Mesodermal cell (in vitro differentiated cells): Measurements from ENCODE around the gene STXBP1.

Experiments
- H3K27ac ChIP-seq: 2 replicates; pipeline ENCODE4 v1.7.0; 2013; ENCODE audit warnings: mild to moderate bottlenecking, low read depth, low read length, moderate library complexity; ENCODE audit not compliant: severe bottlenecking
- H3K36me3 ChIP-seq: 2 replicates; pipeline ENCODE4 v1.7.1; 2013; ENCODE audit warnings: mild to moderate bottlenecking, low read length, moderate library complexity; ENCODE audit not compliant: control insufficient read depth, insufficient read depth
- H3K4me1 ChIP-seq: one replicate; pipeline ENCODE4 v1.7.1; 2013; ENCODE audit warnings: mild to moderate bottlenecking, low read length; ENCODE audit not compliant: insufficient read depth, control insufficient read depth, poor library complexity, severe bottlenecking
- H3K4me3 ChIP-seq: 2 replicates; pipeline ENCODE4 v1.7.0; 2013; ENCODE audit warnings: low read length, control low read depth, mild to moderate bottlenecking; ENCODE audit not compliant: insufficient read depth, poor library complexity, severe bottlenecking; ENCODE audit errors: extremely low read depth
- H3K9me3 ChIP-seq: 2 replicates; pipeline ENCODE4 v1.7.1; 2013; ENCODE audit warnings: mild to moderate bottlenecking, low read length, moderate library complexity; ENCODE audit not compliant: control insufficient read depth
- WGBS, 2 experiments: methylation state at CpG; one replicate each; pipeline ENCODE4 v1.1.5; 2013; ENCODE audit warnings: missing lambda C conversion rate in 2 of 2; ENCODE audit not compliant: insufficient coverage in 2 of 2; 5-methylcytosine and 5-hydroxymethylcytosine counted together

STXBP1 gene

DNA sequence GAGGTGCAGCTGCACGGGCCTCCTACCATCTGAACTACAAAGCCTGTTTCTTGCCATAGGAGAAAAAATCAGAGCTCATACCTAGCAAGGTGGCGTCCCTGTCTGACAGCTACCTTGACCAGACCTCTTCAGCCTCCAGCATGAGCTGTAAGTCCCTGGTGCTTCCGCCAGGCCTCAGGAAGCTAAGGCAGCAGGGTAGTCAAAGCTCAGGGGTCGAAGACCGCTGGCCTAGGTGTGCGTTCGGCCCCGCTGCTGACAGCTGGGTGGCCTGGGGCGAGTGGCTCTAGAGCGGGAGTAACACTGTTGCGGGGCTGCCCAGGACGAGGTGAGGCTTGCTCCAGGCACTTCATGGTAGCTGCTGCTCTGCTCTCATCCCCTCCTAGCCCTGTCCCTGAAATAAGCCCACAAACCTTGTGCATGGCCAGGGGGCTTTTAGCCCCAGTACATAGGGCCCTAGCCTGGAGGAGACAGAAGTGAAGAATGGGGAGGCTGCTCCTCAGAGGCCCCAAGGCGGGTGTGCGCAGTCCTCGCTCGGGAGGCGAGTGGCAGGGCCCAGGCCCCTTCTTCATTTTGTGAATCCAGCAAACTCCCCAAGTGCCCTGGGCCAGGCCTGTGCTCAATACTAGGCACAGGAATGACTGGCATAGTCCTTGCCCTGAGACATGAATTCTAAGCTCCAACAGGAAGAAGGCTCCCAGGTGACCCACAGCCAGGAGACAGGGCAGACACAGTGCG lies 117.6 kb downstream of the STXBP1 start:
- Histone ChIP-seq H3K9me3 (no peaks in the 10 kb centered on the region), H3K36me3 (peaks cover 5% of the 10 kb centered on the region), H3K4me1 (peaks cover 4% of the 10 kb centered on the region), H3K4me3 (no peak overlapping the region), H3K27ac (no peak overlapping the region)
- 92 to 94% methylated on average over 17 to 18 of the region's 18 CpGs for WGBS, 2 experiments

DNA sequence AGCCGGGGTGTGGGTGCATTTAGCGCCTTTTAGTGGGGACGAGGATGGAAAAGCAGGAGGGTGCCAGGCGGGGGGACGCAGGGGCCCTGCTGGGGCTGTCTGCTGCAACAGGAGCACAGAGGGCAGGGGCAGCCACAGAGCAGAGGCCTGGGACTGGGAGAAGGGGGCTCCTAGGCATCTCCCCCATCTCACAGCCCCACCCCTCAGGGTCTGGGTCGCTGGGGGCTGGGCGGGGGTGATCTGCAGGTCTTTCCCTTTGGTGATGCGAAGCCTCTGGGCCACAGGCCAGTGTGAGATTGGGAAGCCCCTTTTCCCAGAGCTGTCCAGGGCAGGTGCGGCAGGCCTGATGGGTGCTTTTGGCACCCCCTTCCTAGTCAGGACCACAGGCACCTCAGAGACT lies 118.2 kb downstream of the STXBP1 start:
- Histone ChIP-seq H3K27ac (no peak overlapping the region), H3K9me3 (no peaks in the 10 kb centered on the region), H3K4me1 (peaks cover 4% of the 10 kb centered on the region), H3K36me3 (peaks cover 5% of the 10 kb centered on the region), H3K4me3 (no peak overlapping the region)
- 89 to 93% methylated on average over 8 to 9 of the region's 9 CpGs for WGBS, 2 experiments

DNA sequence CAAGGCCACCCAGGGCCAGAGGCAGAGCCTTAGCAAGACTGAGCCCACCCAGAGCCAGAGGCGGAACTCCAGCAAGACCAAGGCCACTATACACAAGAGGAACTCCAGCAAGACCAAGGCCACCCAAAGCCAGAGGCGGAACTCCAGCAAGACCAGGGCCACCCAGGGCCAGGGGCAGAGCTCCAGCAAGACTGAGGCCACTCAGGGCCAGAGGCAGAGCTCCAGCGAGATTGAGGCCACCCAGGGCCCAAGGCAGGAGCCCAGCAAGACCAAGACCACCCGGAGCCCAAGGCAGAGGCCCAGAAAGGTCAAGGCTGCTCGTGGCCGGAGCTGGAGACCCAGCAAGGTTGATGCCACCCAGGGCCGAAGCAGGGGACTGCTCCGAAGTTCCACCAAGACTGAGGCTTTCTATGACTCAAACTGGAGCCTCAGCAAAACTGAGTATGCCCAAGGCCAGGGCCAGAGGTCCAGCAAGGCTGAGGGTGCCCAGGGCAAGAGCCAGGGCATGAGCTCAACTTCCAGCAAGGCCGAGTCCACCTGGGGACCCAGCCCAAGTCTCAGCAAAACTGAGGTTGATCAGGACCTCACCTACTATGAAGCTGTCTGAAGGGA lies 118.8 kb downstream of the STXBP1 start:
- peaks cover 5% of the 10 kb centered on the region for H3K36me3 ChIP-seq
- no peak overlapping the region for H3K27ac ChIP-seq
- 92 to 93% methylated on average over 8 to 9 of the region's 9 CpGs for WGBS, 2 experiments
- no peaks in the 10 kb centered on the region for H3K9me3 ChIP-seq
- H3K4me1 ChIP-seq, result peaks cover 4% of the 10 kb centered on the region
- no peak overlapping the region for H3K4me3 ChIP-seq

DNA sequence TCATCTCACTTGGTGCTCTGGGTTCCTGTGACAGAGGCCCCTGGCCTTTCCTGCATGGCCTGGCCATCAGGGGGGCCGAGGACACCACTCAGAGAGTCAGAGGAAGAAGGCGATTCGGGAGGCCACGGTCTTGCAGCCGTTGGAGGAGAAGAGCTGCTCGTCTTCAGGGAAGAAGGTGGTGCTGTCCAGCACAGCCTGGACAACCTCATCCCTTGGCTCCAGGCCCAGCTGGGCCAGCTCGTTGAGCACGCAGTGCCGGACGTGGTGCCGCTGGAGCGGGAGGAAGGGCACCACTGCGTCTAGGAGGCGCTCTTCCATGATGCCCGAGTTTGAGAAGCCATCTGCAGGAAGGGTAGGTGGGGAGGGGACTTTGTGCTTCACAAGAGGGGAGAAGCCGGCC lies 119.9 kb downstream of the STXBP1 start:
- Histone ChIP-seq H3K4me3 (no peak overlapping the region), H3K9me3 (no peaks in the 10 kb centered on the region), H3K27ac (no peak overlapping the region), H3K4me1 (peaks cover 4% of the 10 kb centered on the region), H3K36me3 (peaks cover 5% of the 10 kb centered on the region)
- WGBS, 2 experiments, result 93 to 96% methylated on average over 15 to 16 of the region's 16 CpGs

DNA sequence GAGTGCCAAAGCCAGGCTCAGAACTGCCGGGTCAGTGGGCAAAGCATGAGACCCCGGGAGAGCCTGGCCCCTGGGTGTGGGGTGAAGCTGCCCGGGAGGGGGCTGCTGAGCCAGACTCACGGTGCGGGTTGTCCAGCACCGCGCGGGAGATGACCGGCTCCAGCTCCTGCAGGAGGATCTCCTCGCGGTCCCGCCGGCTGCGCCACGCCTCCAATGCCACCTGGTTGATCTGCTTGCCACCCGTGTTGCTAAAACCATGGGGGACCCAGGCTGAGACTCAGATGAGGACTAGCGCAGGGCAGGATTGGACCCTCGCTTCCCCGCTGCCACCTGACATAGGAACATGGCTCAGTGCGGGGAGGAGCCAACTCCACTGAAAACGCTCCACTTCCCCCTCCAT lies 120.4 kb downstream of the STXBP1 start:
- no peaks in the 10 kb centered on the region for H3K9me3 ChIP-seq
- peaks cover 5% of the 10 kb centered on the region for H3K36me3 ChIP-seq
- peaks cover 4% of the 10 kb centered on the region for H3K4me1 ChIP-seq
- H3K4me3 ChIP-seq, result no peak overlapping the region
- 93 to 97% methylated on average over 20 to 21 of the region's 21 CpGs for WGBS, 2 experiments
- H3K27ac ChIP-seq, result no peak overlapping the region

DNA sequence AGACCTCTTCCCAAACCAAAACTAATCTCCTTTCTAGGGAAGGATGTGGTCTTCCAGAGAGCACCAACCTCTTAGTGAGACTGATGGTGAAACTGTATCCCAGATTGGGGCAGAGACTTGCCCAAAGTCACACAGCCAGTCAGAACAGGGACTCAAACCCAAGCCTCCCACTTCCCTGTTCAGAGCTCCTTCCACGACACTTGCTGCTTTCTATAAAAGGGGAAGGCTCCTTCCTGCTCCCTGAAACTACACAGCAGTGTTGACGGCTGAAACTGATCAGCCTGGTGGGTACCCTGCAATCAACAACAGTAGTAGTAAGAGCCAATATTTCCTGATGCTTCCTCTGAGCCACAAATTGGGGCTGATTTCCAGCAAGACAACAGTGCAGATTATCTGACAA lies 121.5 kb downstream of the STXBP1 start:
- H3K27ac ChIP-seq, result no peak overlapping the region
- no peak overlapping the region for H3K4me3 ChIP-seq
- H3K9me3 ChIP-seq, result no peaks in the 10 kb centered on the region
- WGBS, 2 experiments, result 90 to 92% methylated on average over 2 of the region's 2 CpGs
- peaks cover 5% of the 10 kb centered on the region for H3K36me3 ChIP-seq
- peaks cover 4% of the 10 kb centered on the region for H3K4me1 ChIP-seq

DNA sequence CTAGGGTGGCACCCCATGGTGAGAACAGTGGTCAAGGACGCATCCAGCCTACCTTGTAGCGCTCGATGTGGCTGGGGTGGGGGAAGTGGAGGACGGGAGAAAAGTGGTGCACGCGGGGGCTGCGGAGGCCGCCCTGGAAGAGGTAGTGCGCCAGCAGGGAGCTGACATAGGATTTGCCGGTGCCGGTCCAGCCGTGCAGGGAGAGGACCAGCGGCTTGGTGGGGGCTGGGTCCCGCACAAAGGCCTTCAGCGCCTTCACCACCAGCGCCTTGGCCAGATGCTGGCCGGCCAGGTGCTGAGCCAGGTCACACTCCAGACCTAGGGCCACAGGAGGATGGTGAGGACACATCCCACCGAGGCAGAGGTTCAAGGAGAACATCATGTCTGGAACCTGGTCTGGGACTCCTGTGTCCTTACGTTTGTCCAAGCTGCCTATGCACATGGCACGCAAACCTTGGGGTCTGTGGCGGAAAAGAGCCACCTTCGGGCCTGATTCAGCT lies 122.2 kb downstream of the STXBP1 start:
- peak overlapping the region; percentile 58 for H3K4me3 ChIP-seq
- peaks cover 8% of the 10 kb centered on the region for H3K36me3 ChIP-seq
- H3K9me3 ChIP-seq, result no peaks in the 10 kb centered on the region
- H3K4me1 ChIP-seq, result peaks cover 4% of the 10 kb centered on the region
- WGBS, 2 experiments, result 70% methylated on average over 22 of the region's 22 CpGs
- no peak overlapping the region for H3K27ac ChIP-seq

DNA sequence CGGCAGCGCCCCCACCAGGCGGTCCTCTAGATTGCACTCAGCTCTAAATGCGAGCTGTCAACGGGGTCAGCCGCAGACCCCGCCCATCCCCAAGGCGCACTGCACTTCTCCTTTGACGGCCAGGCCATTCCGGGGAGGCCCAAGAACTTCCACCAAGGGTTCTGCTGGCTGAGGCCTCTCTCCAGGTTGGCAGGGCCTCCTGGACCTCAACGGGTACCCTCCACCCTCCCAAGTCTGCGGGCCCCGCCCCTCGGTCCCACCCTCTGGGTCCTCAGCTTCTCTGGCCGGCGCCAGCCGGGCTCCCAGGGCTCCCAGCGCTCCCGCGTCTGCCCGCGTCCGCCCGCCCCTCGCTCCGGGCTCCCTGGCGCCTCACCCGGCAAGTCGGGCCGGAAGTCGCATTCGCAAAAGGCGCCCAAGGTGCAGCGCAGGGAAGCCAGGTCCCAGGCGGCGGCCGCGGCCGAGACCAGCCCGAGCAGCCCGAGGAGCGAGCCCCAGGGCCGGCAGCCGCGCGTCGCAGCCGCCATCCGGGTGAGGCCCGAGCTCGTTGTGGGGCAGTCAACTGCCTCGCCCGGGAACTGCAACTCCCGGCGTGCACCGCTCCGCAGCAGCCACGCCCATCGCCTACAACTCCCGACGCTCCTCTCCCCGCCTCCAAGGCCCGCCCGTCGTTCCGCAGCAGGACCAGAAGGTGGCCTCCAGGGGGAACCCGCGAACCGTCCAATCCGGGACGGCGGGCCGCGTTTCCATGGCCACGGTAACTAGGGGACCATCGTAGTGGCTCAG lies 122.9 kb downstream of the STXBP1 start, which contains the start of gene TOR2A:
TOR2A (minus strand) TSS at position 548 of the 783 bp plus-strand sequence; CDS start at position 524, 24 bp downstream.
- no peaks in the 10 kb centered on the region for H3K9me3 ChIP-seq
- H3K4me1 ChIP-seq, result peaks cover 4% of the 10 kb centered on the region
- H3K36me3 ChIP-seq, result peaks cover 9% of the 10 kb centered on the region
- WGBS, 2 experiments, result 0% methylated on average over 64 to 70 of the region's 76 CpGs
- peak within 1 kb of the TSS; percentile 84 for H3K27ac ChIP-seq
- peak within 1 kb of the TSS; percentile 58 for H3K4me3 ChIP-seq

DNA sequence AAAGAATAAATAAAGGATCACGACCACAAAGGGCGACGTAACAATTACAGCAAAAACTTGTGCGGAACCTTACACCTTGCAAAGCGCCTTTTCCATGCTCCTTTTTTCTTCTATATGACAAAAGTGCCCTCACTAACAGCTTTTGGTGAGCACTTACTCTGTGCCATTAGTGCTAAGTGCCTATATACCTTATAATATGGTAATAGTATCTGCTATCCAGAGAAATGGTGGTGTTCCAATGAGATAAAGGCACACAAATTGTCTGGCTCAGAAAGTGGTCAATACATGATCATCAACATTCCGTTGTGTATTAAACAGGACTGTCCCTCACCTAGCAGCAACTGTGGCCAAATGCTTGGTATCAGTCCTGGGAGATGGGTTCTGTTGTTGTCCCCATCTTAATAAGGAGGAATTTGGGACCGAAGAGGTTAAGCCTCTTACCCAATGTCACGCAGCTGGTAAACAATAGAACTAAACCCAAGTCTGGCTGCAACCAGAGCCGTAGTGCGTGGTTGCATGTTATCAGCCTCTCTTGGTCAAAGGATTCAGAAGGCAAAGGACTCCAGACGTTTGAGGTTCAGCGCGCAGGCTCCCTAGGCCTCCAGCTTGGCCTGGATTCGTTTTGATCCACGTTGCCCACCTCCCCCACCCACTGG lies 123.6 kb downstream of the STXBP1 start:
- Histone ChIP-seq H3K27ac (peak overlapping the region; percentile 84), H3K9me3 (no peaks in the 10 kb centered on the region), H3K4me1 (peaks cover 6% of the 10 kb centered on the region), H3K4me3 (no peak overlapping the region), H3K36me3 (peaks cover 15% of the 10 kb centered on the region)
- 41 to 46% methylated on average over 13 to 14 of the region's 15 CpGs for WGBS, 2 experiments

DNA sequence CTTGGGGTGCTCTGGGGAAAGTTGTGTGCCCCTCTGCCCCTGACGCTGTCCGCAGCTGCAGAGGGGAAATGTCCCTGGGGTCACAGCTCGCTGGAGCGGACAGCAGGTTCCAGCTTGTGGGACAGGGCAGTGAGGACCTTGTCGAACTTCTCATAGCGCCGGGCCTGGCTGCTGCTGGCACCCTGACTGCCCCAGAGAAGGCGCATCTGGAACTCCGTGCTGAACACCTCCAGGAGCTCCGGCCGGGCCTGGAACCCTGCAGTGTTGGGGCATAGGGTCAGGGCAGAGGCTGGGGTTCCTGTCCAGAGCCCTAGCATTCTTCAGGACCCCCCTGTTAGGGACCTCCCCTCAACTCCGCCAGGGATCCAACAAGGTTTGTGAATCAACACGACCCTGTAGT lies 126.6 kb downstream of the STXBP1 start:
- H3K9me3 ChIP-seq, result no peaks in the 10 kb centered on the region
- 89 to 94% methylated on average over 8 to 10 of the region's 13 CpGs for WGBS, 2 experiments
- H3K36me3 ChIP-seq, result peaks cover 9% of the 10 kb centered on the region
- no peak overlapping the region for H3K4me3 ChIP-seq
- H3K4me1 ChIP-seq, result peaks cover 10% of the 10 kb centered on the region
- no peak overlapping the region for H3K27ac ChIP-seq
